Osteoblast (primary cell): ENCODE measurements around the gene ITGA7. TPM values are rescaled to one million over a fixed set of nuclear protein-coding genes. Genes with fewer than 3 reads are reported as not detected.

ENCODE experiments used
- DNase-seq: peaks from one replicate; pipeline ENCODE4 v3.0.0; 2011; ENCODE audit warnings: low spot score, mixed read lengths; ENCODE audit not compliant: insufficient read length; ENCODE audit errors: missing footprints
- H2AFZ ChIP-seq: 2 replicates; pipeline ENCODE4 v1.6.0; 2011; ENCODE audit warnings: mild to moderate bottlenecking, low read length
- H3K27ac ChIP-seq: 2 replicates; pipeline ENCODE4 v1.5.1; 2011; ENCODE audit warnings: mild to moderate bottlenecking, low read depth, low read length, moderate library complexity
- H3K27me3 ChIP-seq: 2 replicates; pipeline ENCODE4 v1.6.0; 2012; ENCODE audit warnings: mild to moderate bottlenecking, control low read depth, inconsistent platforms, low read length, moderate library complexity; ENCODE audit not compliant: insufficient read depth
- H3K36me3 ChIP-seq: 2 replicates; pipeline ENCODE4 v1.5.1; 2011; ENCODE audit warnings: mild to moderate bottlenecking, low read length, control low read depth, moderate library complexity; ENCODE audit not compliant: insufficient read depth
- H3K4me1 ChIP-seq: 2 replicates; pipeline ENCODE4 v1.5.1; 2011; ENCODE audit warnings: mild to moderate bottlenecking, low read length, control low read depth, moderate library complexity; ENCODE audit not compliant: insufficient read depth
- H3K4me2 ChIP-seq: 2 replicates; pipeline ENCODE4 v1.6.0; 2011; ENCODE audit warnings: mild to moderate bottlenecking, low read length; ENCODE audit not compliant: insufficient read depth
- H3K4me3 ChIP-seq: fragments of 200-600 bp; sonication (generic); 3 replicates; pipeline ENCODE4 v1.5.1; 2012; ENCODE audit warnings: mild to moderate bottlenecking, low read length, inconsistent platforms; ENCODE audit not compliant: insufficient read depth
- H3K79me2 ChIP-seq: 2 replicates; pipeline ENCODE4 v1.6.0; 2012; ENCODE audit warnings: mild to moderate bottlenecking, low read length, control low read depth, inconsistent platforms; ENCODE audit not compliant: insufficient read depth
- H3K9me3 ChIP-seq: 2 replicates; pipeline ENCODE4 v1.5.1; 2011; ENCODE audit warnings: low read depth, low read length, control low read depth
- H4K20me1 ChIP-seq: 2 replicates; pipeline ENCODE4 v1.6.0; 2012; ENCODE audit warnings: mild to moderate bottlenecking, low read length, control low read depth; ENCODE audit not compliant: insufficient read depth
- total RNA-seq: library from RNA; depleted of rRNA; stranded (reverse); fragments of >200 nt; gene quantifications from 2 replicates; pipeline ENCODE4 v1.2.3, GENCODE V29; 2012
- TF ChIP-seq, protein P1 (sequence below): IDR thresholded peaks from 2 replicates; pipeline ENCODE4 v1.5.1; 2011; ENCODE audit warnings: mild to moderate bottlenecking, low read depth, low read length, moderate library complexity; ENCODE audit errors: extremely low read depth

Gene ITGA7
- total RNA-seq, 1 donor = 22.4 TPM

DNA sequence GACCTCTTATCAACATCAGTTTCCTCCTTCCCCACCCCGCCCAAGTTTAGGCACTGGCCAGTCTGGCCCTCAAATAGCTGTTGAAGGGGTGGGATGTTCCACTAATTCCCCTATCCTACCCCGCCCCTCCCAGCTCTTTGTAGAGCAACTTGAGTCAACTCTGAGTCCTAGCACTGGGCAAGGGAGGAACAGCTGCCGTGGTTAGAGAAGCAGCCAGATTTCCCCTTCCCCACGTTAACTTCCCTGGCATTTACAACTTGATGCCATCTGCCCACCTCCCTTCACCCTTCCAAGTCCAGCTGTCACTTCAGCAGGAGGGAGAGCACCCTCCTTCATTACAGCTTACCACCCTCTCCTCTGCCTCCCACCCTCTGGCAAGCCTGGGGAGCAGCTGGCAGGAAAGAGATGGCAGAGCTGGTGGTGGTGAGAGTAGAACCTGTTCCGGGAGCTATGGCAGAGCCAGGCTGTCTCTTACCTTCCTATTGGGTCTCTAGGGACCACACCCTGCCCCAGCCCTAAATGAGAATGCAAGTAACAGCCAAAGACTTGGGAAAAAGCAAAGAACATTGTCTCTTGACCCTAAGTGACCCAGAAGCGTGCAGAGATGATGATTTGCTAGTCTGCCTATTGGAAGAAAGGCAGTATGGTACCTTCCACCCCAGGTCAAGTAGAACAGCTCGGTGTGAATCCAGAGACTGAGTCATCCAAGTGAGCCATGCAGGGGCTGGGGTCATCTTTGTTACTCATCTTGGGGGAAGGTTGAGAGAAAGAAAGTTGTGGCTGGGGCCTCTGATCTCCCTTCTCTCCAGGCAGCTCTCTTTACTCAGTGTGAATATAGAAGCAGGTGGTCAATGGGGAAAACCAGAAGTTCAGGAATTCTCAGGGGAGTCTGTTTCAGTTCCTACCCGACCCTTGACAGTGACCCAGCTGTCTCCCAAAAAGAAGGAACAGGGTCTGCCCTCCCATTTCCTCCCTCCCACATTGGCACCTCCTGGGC, 9.6 kb upstream of the ITGA7 start:
- DNase-seq = peak; percentile 56
- peak overlapping the region; percentile 82 for H3K27ac ChIP-seq
- no peaks in the 10 kb centered on the region for H3K27me3 ChIP-seq
- H3K4me1 ChIP-seq = peaks cover 75% of the 10 kb centered on the region
- no peaks in the 10 kb centered on the region for H3K9me3 ChIP-seq
- TF ChIP-seq, protein P1, sequence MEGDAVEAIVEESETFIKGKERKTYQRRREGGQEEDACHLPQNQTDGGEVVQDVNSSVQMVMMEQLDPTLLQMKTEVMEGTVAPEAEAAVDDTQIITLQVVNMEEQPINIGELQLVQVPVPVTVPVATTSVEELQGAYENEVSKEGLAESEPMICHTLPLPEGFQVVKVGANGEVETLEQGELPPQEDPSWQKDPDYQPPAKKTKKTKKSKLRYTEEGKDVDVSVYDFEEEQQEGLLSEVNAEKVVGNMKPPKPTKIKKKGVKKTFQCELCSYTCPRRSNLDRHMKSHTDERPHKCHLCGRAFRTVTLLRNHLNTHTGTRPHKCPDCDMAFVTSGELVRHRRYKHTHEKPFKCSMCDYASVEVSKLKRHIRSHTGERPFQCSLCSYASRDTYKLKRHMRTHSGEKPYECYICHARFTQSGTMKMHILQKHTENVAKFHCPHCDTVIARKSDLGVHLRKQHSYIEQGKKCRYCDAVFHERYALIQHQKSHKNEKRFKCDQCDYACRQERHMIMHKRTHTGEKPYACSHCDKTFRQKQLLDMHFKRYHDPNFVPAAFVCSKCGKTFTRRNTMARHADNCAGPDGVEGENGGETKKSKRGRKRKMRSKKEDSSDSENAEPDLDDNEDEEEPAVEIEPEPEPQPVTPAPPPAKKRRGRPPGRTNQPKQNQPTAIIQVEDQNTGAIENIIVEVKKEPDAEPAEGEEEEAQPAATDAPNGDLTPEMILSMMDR = no peak
- H3K36me3 ChIP-seq = no peaks in the 10 kb centered on the region
- no peak overlapping the region for H2AFZ ChIP-seq
- H3K79me2 ChIP-seq = peaks cover 6% of the 10 kb centered on the region
- peaks cover 8% of the 10 kb centered on the region for H4K20me1 ChIP-seq
- peak overlapping the region; percentile 83 for H3K4me2 ChIP-seq
- H3K4me3 ChIP-seq = peak overlapping the region; percentile 71

DNA sequence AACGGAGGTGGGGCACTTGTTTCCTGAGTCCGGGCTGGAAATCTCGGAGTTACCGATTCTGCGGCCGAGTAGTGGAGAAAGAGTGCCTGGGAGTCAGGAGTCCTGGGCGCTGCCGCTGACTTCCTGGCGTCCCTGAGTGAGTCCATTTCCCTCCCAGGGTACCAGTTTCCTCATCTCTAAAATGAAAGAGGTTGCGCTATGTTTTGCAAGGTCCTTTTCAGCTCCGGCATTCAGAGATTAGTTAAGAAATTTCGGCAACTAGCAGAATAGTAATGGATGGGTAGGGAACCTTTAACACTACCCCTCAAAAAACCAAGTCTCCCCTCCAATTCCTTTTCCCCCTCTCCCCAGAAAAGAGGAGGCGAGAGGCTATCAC, 8.9 kb upstream of the ITGA7 start:
- peaks cover 6% of the 10 kb centered on the region for H3K79me2 ChIP-seq
- no peaks in the 10 kb centered on the region for H3K9me3 ChIP-seq
- H3K4me2 ChIP-seq = peak overlapping the region; percentile 83
- no peaks in the 10 kb centered on the region for H3K36me3 ChIP-seq
- DNase-seq = peak; percentile 13
- H3K4me1 ChIP-seq = peaks cover 78% of the 10 kb centered on the region
- TF ChIP-seq, protein P1 = no peak
- H3K27ac ChIP-seq = peak overlapping the region; percentile 82
- peak overlapping the region; percentile 71 for H3K4me3 ChIP-seq
- peak overlapping the region; percentile 58 for H2AFZ ChIP-seq
- H3K27me3 ChIP-seq = no peaks in the 10 kb centered on the region
- H4K20me1 ChIP-seq = peaks cover 4% of the 10 kb centered on the region

DNA sequence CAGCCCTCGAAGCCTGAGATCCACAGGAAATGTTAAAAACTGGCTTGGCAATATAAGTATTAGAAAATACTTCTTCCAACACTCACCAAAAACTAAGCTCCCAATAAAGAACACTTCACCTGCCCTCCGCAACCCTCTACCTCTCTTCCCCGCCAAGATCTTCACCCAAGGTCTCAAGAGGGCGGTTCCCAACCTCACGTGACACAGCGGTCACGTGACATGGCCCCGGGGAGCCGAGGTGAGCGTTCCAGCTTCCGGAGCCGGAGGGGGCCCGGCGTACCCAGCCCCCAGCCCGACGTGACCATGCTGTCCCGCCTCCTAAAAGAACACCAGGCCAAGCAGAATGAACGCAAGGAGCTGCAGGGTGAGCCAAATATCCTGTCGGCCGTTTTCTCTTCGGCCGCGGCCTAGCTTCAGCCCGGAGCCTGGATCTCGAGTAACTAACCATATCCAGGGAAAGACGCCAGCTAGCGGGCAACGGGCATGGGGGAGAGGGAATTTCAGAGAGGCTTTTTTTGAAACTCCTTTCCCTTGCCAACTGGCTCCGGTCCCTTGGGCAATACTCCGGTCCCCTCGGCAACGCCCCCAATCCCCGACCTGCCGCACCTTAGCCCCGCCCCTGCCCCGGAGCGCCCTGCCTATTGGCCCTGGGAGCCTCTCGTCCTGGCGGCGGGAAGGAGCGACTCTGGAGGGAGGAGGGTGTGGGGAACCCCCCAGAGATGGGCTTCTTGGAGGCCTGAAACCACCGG, 8.3 kb upstream of the ITGA7 start, which contains the start of gene BLOC1S1:
TSS of gene BLOC1S1 (plus strand) at position 214 of the 749 bp plus-strand sequence. CDS start at position 220, 6 bp downstream.
- Histone ChIP-seq H3K79me2 (peaks cover 6% of the 10 kb centered on the region), H3K27ac (peak within 1 kb of the TSS; percentile 82), H3K4me1 (peaks cover 73% of the 10 kb centered on the region), H2AFZ (peak within 1 kb of the TSS; percentile 82), H3K4me2 (peak within 1 kb of the TSS; percentile 83), H4K20me1 (no peaks in the 10 kb centered on the region), H3K4me3 (peak within 1 kb of the TSS; percentile 71), H3K36me3 (no peaks in the 10 kb centered on the region), H3K9me3 (no peaks in the 10 kb centered on the region), H3K27me3 (no peaks in the 10 kb centered on the region)
- TF ChIP-seq, protein P1 = no peak
- peak; percentile 95 for DNase-seq
